Astrocyte of the cerebellum (primary cell): ENCODE data around the gene PSMB11.
A peak's percentile ranks its signal among the peaks of the same experiment; 100 is the strongest.

Experiments used
- DNase-seq: peaks from one replicate; pipeline ENCODE4 v3.0.0-alpha.2; 2011; ENCODE audit warnings: low read depth
- H3K4me3 ChIP-seq: 2 replicates; pipeline ENCODE4 v1.5.1; 2011; ENCODE audit warnings: mild to moderate bottlenecking, low read depth, low read length, moderate library complexity
- in situ Hi-C: cut with HindIII; loops from 2 replicates; pipeline ENCODE4 v1.10.0; 2017; ENCODE audit warnings: low sequenced_read_pairs
- TF ChIP-seq, protein P1 (sequence below): IDR thresholded peaks from 2 replicates; pipeline ENCODE4 v1.5.1; 2012; ENCODE audit warnings: low read length, low read depth, moderate library complexity, mild to moderate bottlenecking; ENCODE audit errors: missing control alignments

PSMB11 gene

DNA sequence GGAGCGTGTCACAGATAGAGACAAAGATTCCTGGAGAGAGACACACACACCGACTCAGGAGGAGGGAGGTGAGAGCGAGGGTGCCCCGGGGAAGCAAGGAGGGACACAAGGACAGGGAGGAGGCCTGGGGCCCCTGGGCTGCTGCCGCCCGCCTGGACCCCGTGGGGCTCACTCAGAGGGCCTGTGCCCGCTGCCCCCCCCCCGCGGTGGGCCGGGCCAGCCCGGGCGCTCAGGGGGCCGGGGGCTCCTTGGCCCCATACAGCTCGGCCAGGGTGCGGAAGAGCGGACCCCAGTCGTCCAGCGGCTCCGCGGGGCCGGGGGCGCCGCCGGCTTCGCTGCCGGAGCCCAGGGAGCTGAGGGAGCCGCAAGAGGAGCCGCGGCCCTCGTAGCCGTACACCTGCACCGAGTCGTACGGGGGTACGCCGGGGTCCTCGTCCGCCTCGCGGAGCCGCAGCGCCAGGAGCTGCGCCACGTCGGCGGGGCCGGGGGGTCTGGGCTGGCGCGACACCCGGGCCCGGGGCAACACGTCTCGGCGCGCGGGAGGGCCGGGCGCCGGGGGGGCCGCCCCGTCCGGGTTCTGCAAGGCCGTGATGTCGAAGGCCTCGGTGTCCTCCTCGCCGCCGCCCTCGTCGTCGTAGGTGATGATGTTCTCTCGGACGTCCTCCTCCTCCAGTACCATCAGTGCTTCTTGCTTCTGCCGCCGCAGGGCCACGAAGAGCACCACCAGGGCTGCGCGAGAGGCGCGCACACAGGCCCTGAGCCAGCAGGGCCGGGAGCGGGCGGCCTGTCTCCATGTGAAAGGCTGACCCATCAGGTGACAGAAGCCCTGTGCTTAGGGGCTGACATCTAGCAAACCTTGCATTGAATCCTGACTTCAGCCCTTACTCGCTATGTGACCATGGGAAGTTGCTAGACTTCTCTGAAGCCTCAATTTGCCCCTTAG lies 6.0 kb downstream of the PSMB11 start:
- DNase-seq, result no peak
- TF ChIP-seq, protein P1, sequence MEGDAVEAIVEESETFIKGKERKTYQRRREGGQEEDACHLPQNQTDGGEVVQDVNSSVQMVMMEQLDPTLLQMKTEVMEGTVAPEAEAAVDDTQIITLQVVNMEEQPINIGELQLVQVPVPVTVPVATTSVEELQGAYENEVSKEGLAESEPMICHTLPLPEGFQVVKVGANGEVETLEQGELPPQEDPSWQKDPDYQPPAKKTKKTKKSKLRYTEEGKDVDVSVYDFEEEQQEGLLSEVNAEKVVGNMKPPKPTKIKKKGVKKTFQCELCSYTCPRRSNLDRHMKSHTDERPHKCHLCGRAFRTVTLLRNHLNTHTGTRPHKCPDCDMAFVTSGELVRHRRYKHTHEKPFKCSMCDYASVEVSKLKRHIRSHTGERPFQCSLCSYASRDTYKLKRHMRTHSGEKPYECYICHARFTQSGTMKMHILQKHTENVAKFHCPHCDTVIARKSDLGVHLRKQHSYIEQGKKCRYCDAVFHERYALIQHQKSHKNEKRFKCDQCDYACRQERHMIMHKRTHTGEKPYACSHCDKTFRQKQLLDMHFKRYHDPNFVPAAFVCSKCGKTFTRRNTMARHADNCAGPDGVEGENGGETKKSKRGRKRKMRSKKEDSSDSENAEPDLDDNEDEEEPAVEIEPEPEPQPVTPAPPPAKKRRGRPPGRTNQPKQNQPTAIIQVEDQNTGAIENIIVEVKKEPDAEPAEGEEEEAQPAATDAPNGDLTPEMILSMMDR, result no peak
- in situ Hi-C loops, result loop anchor here (10.0 kb wide), 1 partner anchor 53 kb away; no protein-coding TSS in a partner anchor
- H3K4me3 ChIP-seq, result no peak overlapping the region

DNA sequence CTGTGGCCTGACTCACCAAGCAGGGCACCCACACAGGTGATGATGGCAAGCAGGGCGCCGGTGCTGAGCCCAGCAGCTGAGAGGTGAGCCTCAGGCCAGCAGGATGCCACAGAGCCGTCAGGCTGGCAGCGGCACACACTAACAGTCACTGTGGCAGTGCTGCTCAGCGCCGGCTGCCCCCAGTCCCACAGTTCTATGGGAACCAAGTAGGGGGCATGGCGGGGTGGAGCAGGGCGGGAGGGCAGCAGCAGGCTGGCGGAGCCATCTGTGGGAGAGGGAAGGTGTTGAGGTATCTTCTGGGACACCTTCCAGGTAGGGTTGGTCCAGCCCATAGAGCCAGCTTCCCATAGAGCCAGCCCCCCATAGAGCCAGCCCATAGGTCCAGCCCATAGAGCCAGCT lies 7.0 kb downstream of the PSMB11 start:
- H3K4me3 ChIP-seq, result no peak overlapping the region
- TF ChIP-seq, protein P1, result no peak
- in situ Hi-C loops, result loop anchor here (10.0 kb wide), 1 partner anchor 54 kb away; no protein-coding TSS in a partner anchor
- DNase-seq, result no peak

DNA sequence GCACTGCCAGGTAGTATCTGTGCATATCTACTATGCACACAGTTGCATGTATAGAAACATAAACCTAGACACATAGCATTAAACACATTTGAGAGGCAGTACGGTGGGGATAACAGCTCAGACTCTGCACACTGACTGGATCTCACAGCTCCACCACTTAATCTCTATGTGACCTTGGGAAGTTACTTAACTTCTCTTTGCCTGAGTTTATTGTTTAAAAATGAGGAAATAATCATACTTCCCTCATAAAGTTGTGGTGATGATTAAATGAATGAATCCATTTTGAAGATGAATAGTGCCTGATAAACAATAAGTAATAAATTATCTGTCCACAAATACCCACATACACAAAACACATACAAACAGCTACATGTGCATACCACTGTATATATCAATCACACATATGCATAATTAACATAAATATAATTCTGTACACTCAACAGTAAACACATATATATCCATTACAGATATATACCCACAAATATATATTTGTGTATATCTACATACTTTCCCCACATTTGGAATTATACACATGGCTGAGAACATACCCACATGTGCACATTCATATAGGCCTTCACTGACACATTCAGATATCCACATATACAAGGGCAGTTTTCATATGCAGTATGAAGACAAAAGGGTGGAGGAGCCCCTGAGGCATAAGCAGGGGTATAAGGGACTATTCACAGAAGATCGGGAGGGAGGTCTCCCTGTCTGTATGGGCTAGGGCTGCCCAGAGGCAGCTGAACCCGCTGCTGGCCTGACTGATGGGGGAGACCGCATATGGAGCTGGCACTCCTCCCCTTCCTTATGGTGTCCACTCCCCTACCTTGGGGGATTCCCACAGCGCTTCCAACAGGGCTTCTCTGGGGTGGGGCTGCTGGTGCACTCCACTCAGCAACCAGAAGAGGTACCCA lies 9.4 kb downstream of the PSMB11 start:
- TF ChIP-seq, protein P1, result no peak
- in situ Hi-C loops, result no loop called here
- DNase-seq, result no peak
- no peak overlapping the region for H3K4me3 ChIP-seq

DNA sequence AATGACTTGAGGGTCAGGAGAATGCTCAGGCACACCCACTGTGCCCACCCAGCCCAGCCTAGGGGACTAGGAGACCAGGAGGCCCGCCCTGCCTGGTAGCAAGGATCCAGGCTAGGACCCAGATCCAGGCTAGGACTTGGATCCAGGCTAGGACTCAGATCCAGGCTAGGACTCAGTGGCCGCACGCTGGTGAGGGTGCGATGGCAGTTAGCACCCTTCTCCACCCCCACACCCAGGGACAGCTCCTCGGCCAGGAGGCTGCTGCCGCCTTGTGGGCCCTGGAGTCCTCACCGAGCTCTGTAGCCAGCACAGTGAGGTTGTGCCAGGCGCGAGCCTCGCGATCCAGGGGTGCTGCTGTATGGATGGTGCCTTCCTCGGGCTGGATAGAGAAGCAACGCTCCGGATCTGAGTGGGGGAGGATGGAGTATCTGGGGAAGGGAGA lies 10.2 kb downstream of the PSMB11 start:
- in situ Hi-C loops, result no loop called here
- H3K4me3 ChIP-seq, result no peak overlapping the region
- TF ChIP-seq, protein P1, result peak; percentile 31
- no peak for DNase-seq

DNA sequence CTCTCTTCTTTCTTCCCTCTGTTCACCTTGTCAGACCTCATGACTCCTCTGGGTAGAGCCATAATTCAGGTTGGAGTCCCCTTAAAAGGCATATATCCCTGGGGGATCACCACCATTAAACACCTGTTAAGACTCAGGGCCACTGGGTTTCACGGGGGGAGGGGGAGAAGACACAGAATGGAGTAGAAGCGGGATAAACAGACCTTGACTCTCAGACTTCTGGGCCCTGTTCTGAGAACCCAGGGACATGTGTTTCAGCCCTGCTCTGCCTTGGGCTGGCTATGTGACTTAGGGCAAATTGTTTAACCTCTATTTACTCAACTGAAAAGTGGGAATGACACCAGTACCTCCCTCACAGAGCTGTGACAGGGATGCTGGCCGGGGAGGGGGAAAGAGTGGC lies 10.7 kb downstream of the PSMB11 start:
- in situ Hi-C loops, result no loop called here
- DNase-seq, result no peak
- TF ChIP-seq, protein P1, result no peak
- H3K4me3 ChIP-seq, result no peak overlapping the region

DNA sequence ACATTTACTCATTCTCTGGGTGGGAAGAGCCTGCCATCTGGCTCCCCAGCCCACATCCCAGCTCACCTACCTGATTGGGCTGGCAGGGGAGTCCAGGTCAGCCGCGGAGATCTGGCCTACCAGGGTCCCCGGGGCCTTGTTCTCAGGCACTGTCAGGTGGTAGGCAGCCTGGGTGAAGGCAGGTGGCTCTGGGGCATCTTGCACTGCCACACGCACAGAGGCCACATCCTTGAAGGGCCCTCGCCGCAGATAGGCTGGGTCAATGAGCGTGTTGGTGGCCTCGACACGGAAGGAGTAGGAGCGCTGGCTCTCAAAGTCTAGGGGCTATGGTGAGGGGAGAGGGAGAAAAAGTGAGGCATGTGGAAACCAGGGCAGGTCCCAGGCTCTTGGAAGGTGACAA lies 11.4 kb downstream of the PSMB11 start:
- in situ Hi-C loops, result no loop called here
- TF ChIP-seq, protein P1, result no peak
- no peak for DNase-seq
- H3K4me3 ChIP-seq, result no peak overlapping the region
